GM10847 (cell line): ENCODE data around the gene ATIC.

Source experiments
- POLR2A ChIP-seq: IDR thresholded peaks from 2 replicates; pipeline ENCODE4 v1.6.1; 2011; ENCODE audit not compliant: insufficient read length; ENCODE audit errors: extremely low read depth

Gene ATIC

GRCh38 chr2:215392164-215392563 lies 80.3 kb downstream of the ATIC start:
- no peak for TF ChIP-seq POLR2A

DNA sequence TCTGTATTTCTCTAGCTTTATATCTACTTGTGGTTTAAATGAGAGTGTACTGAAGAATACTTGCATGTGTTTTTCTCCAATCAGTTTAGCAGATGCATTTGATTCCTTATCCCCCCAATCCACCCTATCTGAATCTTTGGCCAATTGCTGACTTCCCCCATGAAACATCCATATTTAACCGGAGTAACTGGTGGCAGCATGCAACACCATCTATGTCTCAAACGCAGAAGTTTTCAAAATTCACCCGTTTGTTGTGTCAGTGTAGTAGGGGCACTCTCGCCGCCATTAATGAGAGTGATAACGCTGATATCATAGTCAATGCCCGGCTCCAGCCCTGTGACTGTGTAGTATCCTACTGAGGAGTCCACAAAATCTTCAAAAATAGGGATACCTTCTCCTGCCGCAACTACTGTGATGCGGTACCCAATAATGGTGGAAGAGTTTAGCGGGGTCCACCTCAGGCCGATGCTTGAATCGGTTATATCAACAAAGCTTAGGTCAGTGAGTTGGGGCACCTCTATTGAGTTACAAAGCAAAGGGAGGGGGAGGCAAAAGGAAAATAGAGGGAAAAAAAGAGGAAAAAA lies 80.9 kb downstream of the ATIC start:
- TF ChIP-seq POLR2A, result no peak

DNA sequence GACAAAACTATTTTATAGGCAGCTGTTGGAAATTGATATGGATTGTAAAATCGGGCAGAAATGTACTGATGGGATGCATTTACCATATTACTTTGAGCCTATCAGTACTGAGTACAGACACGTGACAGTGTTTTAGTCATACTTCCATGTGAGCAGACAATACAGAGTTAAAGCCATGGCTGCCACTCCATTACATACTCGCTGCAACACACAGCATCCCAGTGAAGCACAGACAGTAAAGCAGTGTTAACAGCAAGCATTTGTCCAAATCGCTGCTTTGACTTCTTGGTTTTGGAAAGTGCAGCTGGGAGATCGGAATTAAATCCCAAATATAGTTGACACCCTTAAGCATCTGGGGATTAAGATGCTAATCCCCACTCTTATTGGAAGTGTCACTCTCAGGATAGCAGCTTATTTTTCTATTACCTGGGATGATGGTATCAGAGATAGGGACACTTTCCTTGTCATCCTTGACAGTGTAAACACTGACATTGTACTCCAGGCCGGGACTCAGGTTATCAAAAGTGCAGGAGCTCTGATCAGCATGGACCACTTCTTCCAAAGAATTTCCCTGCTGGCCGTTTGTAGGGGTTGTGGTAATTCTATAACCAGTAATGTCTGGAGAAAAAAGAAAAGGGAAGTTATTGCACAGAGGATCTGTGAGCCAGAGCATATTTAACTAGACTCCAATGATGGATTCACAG lies 82.4 kb downstream of the ATIC start:
- no peak for TF ChIP-seq POLR2A

- no peak for TF ChIP-seq POLR2A
Measured at GRCh38 chr2:215395687-215396460, 84.0 kb downstream of the ATIC start.

- no peak for TF ChIP-seq POLR2A
Measured at GRCh38 chr2:215396595-215397313, 84.9 kb downstream of the ATIC start.

- TF ChIP-seq POLR2A, result no peak
Measured at GRCh38 chr2:215397632-215398341, 85.9 kb downstream of the ATIC start.

DNA sequence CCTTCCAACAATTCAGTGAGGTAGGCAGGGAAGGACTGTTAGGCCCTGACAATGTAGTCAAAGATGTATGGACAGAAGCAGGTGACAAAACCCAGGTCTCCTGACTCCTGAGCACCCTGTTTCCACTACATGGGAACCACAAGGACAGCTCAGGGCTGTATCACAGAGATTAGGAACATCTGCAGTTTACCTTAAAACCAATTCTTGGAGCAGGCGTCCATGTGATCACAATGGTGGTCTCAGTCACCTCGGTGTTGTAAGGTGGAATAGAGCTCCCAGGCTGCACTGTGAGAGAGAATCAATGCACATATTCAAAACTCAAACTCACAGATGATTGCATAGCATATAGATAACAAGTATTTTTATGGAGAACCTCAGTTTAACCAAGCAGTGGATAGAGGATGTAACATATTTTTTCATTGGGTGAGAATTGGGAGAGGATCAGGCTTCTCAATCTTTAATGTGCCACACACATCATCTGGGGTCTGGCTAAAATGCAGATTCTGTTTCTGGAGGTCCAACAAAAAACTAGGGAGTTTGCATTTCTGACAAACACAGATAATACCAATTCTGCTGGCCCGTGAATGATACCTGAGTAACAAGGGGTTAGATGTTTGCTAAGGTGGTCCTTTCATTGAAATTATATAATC lies 87.3 kb downstream of the ATIC start:
- no peak for TF ChIP-seq POLR2A
